ENCODE measurements around the gene CBARP.
"Not testable (repeated sequence)": the region's sequence is repeated elsewhere in the genome, so short reads cannot be mapped to it uniquely, and the experiment has no call there.

Gene CBARP

DNA sequence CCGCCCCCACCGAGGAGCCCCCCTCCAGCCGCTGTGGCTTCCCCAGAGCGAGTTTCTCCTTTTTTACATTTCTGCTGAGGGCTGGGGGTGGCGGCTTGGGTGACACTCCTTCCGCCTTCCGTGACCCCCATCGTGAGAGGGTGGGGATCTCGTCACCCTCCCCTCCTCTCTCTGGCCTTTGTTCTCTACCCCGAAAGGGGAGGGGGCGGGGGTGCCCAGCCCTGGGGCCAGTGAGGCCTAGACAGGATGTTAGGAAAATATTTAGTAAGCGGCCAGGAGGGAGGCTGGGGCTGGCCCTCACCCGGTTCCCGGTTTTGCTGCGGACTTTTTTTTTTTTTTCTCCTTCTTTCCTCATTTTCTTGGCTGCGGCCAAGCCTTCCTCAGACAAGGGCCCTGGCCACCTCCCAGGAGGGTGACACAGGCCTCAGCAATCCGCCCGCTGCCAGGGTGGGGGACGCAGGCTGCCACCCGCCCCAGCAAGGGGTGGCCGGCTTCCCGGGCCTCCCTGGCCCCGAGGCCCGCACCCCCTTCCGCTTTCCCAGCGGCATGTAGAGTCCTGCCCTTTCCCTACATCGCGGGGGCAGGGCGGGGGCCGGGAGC, 14.5 kb upstream of the CBARP start:
- DNase-seq: peak; percentile 68

- peak; percentile 80 for DNase-seq
Measured at GRCh38 chr19:1251330-1252220, 13.8 kb upstream of the CBARP start.

GRCh38 chr19:1250437-1251260, 12.8 kb upstream of the CBARP start:
- DNase-seq: peak; percentile 53

GRCh38 chr19:1249990-1250436, 12.2 kb upstream of the CBARP start:
- no peak for DNase-seq

- peak; percentile 94 for DNase-seq
Measured at GRCh38 chr19:1249298-1249989, 11.6 kb upstream of the CBARP start.

DNA sequence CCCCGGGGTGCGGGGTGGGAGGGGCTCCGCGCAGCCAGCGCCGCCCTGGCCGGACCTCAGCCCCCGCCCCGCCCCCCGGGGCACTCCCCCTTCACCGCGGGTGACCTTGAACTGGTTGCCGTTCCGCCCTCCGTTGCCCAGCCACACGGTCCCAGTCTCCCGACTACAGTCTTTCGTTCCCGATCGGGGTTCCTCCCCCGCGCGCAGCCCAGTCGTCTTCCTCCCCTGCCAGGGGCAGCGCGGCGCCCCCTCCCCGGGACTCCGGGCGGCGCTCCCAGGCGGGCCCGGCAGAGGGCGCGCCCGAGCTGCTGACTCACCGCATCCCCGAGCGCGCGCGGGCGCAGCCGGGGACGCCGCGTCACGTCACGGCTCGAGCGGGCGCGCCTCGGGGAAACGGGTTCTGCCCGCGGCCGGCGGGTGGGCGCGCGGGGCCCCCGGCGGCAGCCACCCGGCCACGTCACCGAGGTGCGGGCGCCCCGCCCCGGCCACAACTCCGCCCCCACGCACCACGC, 11.0 kb upstream of the CBARP start:
- DNase-seq: peak; percentile 84

DNA sequence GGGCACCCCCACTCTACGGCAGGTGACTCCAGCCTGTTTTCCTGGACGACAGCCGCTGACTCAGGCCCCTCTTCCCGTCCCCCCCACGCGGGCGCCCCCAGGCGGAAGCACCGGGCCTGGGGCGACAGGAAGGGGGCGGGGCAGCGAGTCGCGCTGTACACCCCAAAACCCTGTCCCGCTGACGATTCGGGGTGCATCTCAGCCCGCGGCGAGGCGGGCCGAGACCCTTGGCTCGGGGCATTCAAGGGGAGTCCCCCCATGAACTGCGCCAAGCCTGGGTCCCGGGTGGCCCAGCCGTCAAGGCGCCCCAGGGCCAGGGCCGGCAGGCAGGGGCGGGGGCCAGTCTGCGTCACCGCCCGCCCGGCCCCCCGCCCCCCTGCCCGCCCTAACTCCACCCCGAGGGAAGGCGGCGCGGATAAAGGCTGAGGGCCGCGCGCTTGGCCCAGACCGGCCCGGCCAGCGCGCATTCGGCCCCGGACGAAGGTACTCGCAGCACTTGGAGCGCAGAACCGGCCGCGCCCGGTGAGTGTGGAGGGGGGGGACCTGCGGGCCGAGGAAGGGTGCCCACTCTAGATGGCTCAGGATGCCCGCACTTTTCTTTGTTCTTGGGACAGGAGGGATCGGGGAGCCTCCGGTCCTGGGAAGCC, 10.5 kb upstream of the CBARP start, which contains the start of gene MIDN:
Gene MIDN, plus strand, starts transcription at position 445 of the 647 bp plus-strand sequence. CDS start 1,714 bp downstream, outside the sequence.
- DNase-seq: peak; percentile 74

- no peak for DNase-seq
Measured at GRCh38 chr19:1247748-1248138, 9.9 kb upstream of the CBARP start.

DNA sequence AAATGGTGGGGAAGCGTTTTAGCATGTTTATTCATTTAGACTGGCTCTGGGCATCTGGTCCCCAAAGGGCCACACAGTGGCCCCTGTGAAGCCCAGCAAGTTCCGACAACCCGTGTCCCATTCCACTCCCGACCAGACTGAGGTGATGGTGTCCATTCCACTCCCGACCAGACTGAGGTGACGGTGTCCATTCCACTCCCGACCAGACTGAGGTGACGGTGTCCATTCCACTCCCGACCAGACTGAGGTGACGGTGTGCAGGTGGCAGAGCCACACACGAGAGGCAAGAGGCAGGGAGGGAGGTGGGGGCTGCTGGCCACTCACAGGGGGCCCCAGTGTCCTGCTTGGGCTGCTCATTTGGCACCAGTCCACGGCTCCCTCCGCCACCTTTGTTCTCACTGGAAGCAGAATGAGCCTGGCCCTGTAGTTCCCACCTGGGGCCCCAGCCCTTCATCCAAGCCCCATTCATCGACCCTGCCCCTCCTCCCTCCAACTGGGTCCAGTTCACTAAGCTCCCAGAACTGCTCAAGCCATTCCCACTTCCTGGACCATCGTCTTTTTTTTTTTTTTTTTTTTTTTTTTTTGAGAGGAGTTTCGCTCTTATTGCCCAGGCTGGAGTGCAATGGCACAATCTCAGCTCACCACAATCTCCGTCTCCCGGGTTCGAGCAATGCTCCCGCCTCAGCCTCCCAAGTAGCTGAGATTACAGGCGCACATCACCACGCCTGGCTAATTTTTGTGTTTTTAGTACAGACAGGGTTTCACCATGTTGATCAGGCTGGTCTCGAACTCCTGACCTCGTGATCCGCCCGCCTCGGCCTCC, 8.7 kb upstream of the CBARP start:
- DNase-seq: not testable (repeated sequence)

GRCh38 chr19:1245494-1246264, 7.9 kb upstream of the CBARP start:
- DNase-seq: no peak

- DNase-seq: no peak
Measured at GRCh38 chr19:1244693-1245451, 7.1 kb upstream of the CBARP start.

- peak; percentile 88 for DNase-seq
Measured at GRCh38 chr19:1243768-1244692, 6.2 kb upstream of the CBARP start.

GRCh38 chr19:1241417-1242095, 3.8 kb upstream of the CBARP start, which contains the start of gene ATP5F1D:
ATP5F1D (plus strand) TSS chr19:1241751; CDS start chr19:1241851, 100 bp downstream.
- DNase-seq: peak; percentile 95

DNA sequence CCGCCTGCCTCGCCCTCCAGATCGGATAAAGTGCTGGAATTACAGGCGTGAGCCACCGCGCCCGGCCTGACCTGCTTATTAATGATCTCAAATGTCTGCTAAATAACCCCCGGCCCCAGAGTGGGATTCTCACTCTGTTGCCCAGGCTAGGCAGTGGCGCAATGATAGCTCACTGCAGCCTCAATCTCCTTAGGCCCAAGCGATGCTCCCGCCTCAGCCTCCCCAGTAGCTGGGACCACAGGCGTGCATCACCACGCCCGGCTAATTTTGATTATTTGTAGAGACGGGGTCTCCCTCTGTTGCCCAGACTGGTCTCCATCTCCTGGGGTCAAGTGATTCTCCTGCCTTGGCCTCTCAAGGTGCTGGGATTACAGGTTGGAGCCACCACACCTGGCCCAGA, 3.1 kb upstream of the CBARP start:
- DNase-seq: no peak

GRCh38 chr19:1239796-1240737, 2.3 kb upstream of the CBARP start:
- peak; percentile 94 for DNase-seq

GRCh38 chr19:1239420-1239795, 1.6 kb upstream of the CBARP start:
- no peak for DNase-seq

Measured in activated CD4-positive, alpha-beta T cell treated with anti-CD3 and anti-CD28 coated beads for 48 hours (primary cell).